K562 (cell line): ENCODE data around the gene TRIM24.

Experiments
- STAT5A ChIP-seq: IDR thresholded peaks from 2 replicates; pipeline ENCODE4 v1.6.1; 2012; ENCODE audit warnings: low read length, inconsistent platforms, borderline replicate concordance
- TF ChIP-seq, protein P1 (sequence below), 3 experiments: fragments of 200-800 bp in 1 of 3; fragments of 250-450 bp in 1 of 3; fragments of 450-650 bp in 1 of 3; sonication (Bioruptor Pico) in 1 of 3; sonication (Bioruptor generic) in 1 of 3; formaldehyde crosslinking in 1 of 3; IDR thresholded peaks; 2 replicates each; pipeline versions ENCODE4 v1.6.1 to v1.8.0; 2016 to 2022; ENCODE audit warnings: mild to moderate bottlenecking in 2 of 3, missing genetic modification characterization in 2 of 3, missing compliant biosample characterization in 1 of 3, moderate library complexity in 1 of 3
- TF ChIP-seq, protein P2 (sequence below): fragments of 450-650 bp; IDR thresholded peaks from 2 replicates; pipeline ENCODE4 v1.6.1; 2016
- TF ChIP-seq, protein P3 (sequence below), 2 experiments: IDR thresholded peaks in 1 of 2; conservative IDR thresholded peaks in 1 of 2; 2 replicates each; pipeline ENCODE4 v1.6.1; 2016; ENCODE audit warnings: low read depth in 2 of 2, mild to moderate bottlenecking in 1 of 2, missing compliant biosample characterization in 1 of 2, missing genetic modification characterization in 1 of 2, moderate library complexity in 1 of 2

DNA sequence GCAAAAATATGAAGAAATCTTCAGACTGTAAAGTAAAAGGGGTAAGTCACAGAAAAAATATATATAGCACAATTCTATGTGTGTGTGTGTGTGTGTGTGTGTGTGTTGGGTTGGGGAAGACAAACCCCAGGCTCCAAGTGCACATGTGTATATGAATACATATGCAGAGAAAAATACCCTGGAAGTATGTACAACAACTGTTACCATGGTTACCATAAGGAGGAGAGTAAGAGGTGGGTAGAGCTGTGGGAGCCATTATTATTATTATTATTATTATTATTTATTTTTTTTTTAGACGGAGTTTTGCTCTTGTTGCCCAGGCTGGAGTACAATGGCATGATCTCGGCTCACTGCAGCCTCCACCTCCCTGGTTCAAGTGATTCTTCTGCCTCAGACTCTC, 23.7 kb upstream of the TRIM24 start:
- TF ChIP-seq STAT5A, result no peak
- TF ChIP-seq, protein P1, sequence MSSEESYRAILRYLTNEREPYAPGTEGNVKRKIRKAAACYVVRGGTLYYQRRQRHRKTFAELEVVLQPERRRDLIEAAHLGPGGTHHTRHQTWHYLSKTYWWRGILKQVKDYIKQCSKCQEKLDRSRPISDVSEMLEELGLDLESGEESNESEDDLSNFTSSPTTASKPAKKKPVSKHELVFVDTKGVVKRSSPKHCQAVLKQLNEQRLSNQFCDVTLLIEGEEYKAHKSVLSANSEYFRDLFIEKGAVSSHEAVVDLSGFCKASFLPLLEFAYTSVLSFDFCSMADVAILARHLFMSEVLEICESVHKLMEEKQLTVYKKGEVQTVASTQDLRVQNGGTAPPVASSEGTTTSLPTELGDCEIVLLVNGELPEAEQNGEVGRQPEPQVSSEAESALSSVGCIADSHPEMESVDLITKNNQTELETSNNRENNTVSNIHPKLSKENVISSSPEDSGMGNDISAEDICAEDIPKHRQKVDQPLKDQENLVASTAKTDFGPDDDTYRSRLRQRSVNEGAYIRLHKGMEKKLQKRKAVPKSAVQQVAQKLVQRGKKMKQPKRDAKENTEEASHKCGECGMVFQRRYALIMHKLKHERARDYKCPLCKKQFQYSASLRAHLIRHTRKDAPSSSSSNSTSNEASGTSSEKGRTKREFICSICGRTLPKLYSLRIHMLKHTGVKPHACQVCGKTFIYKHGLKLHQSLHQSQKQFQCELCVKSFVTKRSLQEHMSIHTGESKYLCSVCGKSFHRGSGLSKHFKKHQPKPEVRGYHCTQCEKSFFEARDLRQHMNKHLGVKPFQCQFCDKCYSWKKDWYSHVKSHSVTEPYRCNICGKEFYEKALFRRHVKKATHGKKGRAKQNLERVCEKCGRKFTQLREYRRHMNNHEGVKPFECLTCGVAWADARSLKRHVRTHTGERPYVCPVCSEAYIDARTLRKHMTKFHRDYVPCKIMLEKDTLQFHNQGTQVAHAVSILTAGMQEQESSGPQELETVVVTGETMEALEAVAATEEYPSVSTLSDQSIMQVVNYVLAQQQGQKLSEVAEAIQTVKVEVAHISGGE (CRISPR knock-in tag; IDR thresholded peaks at IDR 0.05), result no peak
- TF ChIP-seq, protein P2, sequence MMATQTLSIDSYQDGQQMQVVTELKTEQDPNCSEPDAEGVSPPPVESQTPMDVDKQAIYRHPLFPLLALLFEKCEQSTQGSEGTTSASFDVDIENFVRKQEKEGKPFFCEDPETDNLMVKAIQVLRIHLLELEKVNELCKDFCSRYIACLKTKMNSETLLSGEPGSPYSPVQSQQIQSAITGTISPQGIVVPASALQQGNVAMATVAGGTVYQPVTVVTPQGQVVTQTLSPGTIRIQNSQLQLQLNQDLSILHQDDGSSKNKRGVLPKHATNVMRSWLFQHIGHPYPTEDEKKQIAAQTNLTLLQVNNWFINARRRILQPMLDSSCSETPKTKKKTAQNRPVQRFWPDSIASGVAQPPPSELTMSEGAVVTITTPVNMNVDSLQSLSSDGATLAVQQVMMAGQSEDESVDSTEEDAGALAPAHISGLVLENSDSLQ, result no peak
- TF ChIP-seq, protein P3, sequence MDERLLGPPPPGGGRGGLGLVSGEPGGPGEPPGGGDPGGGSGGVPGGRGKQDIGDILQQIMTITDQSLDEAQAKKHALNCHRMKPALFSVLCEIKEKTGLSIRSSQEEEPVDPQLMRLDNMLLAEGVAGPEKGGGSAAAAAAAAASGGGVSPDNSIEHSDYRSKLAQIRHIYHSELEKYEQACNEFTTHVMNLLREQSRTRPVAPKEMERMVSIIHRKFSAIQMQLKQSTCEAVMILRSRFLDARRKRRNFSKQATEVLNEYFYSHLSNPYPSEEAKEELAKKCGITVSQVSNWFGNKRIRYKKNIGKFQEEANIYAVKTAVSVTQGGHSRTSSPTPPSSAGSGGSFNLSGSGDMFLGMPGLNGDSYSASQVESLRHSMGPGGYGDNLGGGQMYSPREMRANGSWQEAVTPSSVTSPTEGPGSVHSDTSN (CRISPR knock-in tag; IDR thresholded peaks at IDR 0.05; ENCODE audit: low read depth), result no peak
- TF ChIP-seq, protein P3 (tag; conservative IDR thresholded peaks at IDR 0.05; ENCODE audit: low read depth), result no peak
